ENCODE measurements around the gene HSD11B1. TPM values are rescaled to one million over a fixed set of nuclear protein-coding genes. Genes with fewer than 3 reads are reported as not detected.

Gene HSD11B1
- 0.36 TPM for total RNA-seq

- ATAC-seq = no peak
Measured at GRCh38 chr1:209704584-209704983, at the start of gene HSD11B1. HSD11B1 (plus strand) TSS chr1:209704846; CDS start chr1:209704943, 97 bp downstream.

DNA sequence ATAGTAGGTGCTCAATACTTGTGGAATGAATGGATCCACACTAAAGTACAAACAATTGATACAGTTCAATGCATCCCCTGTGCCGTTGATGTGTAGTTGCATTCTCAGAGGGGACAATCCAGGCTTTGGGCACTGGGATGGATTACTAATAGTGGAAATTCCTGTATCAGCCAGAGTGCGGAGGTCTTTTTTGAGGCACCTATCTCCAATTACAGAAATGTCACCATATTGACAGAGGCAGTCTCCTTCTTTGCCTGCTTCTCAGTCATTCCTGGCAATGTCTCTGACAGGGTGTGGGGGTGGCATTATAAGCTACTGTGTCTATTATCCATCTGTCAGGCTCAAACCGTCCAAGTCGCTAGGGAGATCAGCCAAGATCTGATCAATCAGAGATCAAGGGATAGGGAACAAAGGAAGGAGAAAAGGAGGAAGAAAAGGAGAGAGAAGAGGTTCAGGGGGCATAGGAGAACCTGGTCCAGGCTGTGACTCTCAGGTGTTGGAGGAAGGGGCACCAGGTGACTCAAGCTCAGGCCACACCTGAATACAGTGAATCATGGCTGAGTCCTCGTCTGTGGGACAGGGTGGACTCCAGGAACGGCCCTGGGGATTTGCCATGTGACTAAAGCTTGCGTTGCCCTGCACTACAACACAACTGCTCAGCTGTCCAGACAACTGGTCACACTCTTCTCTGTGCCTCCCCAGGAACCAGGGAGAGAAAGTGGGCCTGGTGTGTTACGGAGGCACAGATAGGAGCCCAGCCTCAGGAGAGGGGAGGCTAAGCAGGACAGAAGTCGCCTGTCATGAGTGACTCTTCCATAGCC is 49.0 kb upstream of the HSD11B1 start:
- peak; percentile 64 for ATAC-seq

DNA sequence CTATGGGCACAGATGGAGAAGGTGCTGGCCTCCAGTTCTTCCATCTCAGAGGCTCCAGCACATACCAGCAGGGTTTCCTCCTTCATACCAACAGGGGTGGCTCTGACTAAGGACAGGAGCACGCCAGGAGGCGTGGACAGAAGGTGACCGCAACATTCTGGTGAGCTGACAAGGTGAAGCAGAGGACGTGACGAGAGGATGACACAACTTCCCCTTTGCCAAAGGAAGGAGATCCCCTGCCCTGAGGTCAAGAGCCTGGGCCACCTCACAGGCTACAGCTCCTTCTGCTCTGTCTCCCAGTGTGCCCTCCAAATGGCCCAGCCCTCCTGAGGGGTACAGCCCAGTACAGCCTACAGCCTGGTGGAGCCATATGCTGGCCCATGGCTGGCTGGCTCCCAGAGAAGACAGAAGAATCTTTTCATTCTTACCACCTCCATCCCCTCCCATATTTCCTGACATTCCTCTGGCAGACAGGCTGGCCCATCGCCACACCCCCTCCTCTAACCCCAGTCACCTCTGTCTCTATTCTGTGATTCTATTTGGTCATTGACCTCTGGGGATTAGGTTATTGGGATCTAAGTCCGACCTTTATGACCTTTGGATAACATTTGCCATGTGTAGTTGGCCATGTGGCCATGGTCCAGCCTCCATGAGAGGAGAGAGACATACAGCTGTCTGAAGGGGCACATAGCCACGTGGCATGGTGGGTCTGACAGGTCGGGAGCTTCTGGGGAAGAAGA is 47.3 kb upstream of the HSD11B1 start:
- peak; percentile 31 for ATAC-seq

- no peak for ATAC-seq
Measured at GRCh38 chr1:209657918-209658317, 46.7 kb upstream of the HSD11B1 start.

DNA sequence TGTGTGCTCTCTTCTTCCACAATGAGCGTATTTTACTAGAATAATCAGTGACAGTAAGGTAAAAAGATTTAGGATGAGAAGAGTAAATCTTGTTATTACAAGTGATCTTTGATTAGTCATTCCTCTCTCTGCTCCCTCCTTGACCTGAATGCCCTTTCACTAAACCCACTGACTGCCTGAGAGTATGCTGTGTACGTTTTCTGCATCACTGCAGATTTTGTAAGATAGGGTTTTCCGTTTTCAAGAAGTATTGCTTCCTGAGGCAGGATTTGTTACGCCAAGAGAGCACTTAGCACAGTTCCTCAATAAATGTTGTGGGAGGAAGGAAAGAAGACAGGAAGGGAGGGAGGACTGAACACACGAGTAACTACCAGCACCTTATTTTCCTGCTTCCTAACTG is 44.7 kb upstream of the HSD11B1 start:
- ATAC-seq = no peak

DNA sequence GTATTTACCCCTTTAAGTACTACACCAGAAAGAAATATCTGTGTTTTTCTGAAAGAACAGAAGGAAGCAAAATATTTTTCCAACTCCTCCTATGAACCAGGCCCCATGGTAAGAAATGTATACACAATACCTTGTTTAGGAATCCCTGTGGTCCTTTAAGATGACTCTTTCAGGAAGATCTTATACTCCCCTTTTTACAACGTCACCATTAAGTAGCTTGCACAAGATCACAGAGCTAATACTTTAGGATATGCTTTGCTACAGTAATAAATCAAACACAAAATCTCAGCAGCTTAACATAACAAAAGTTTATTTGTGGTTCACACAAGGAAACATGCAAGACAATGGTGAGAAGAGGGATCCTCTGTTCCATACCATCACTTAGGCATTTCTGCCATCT is 43.6 kb upstream of the HSD11B1 start:
- peak; percentile 6 for ATAC-seq

DNA sequence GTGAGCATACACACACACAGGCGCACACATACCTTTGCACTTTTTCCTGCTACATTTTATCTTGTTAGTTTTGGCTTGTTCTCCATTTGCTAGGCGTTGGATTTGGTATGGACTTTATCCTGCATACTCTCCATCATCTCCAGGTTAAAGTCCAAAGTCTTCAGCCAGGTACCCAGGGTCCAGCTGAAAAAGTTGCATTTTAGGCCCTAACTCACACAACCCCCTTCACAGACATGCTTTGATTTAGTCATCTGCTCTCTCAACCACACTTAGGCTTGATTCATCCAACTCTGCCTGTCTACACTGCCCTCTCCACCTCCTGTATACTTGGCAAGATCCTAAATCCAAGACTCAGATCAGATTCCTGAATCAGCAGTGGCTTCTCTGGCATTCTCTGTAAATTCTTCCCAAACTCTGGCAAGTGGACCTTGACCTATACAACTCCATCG is 41.7 kb upstream of the HSD11B1 start:
- no peak for ATAC-seq

DNA sequence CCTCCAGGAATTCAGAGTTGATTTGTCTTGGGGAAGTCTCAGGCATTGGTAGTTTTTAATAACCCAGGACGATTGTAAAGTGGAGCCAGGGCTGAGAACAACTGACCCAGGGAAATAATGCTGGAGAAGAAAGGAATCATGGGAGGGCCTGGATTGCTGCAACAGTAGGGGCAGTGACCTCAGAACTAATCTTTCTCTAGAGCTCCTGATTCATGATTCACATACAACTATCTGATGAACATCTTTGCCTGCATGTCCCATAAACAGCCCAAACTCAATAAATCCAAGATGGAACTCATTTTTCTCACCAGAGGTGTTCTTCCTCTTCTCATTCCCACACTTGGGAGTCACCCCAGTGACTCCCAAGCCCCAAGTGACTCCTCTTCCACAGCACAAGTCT is 37.5 kb upstream of the HSD11B1 start:
- ATAC-seq = no peak

DNA sequence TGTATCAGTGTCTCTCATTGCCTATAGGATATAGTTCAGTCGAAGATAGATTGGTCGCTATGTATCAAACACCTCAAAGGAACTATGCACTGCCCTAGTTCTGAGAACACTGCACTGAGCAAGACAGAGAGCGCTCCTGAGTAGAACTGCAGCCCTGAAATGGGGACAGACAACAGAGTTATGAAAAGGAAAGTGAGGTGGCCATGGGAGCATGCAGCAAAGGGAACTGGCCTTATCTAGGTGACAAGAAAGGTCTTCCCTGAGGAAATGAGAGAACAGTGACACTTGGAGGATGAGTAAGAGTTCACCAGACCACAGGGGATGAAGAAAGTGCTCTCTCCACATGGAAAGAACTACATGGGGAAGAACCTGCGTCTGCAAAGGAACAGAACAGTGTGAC is 36.9 kb upstream of the HSD11B1 start:
- no peak for ATAC-seq

DNA sequence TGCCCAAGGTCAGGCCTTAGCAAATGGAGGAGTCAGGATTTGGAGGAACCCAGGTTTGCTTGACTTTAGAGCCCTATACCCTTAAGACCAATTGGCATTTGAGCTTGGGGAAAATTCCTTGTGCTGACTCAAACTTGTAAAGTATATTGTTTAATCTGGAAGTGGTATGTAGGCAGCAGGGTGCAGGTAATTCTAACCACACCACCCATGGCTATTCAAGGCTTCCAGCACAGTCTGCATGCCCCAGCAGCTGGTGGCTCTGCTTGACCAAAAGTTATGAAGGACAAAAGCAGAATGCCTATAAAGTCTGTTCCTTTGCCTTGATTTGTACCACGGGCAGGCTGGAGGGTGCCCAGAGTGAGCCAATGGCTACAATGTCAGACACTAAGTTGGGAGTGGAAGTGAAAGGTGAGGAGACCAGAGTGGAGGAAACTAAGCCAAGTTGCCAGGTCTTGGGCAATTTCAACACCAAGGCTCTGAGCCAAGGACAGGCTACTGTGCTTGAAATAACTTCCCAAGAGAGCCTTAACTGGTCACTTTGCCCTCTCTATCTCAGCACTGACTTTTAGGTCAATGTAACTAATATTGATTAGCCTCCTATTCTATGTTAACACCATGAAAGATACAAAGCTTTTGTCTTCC is 34.1 kb upstream of the HSD11B1 start:
- ATAC-seq = no peak

- peak; percentile 9 for ATAC-seq
Measured at GRCh38 chr1:209672705-209673630, 31.7 kb upstream of the HSD11B1 start.

GRCh38 chr1:209673631-209674417 is 30.8 kb upstream of the HSD11B1 start:
- no peak for ATAC-seq

DNA sequence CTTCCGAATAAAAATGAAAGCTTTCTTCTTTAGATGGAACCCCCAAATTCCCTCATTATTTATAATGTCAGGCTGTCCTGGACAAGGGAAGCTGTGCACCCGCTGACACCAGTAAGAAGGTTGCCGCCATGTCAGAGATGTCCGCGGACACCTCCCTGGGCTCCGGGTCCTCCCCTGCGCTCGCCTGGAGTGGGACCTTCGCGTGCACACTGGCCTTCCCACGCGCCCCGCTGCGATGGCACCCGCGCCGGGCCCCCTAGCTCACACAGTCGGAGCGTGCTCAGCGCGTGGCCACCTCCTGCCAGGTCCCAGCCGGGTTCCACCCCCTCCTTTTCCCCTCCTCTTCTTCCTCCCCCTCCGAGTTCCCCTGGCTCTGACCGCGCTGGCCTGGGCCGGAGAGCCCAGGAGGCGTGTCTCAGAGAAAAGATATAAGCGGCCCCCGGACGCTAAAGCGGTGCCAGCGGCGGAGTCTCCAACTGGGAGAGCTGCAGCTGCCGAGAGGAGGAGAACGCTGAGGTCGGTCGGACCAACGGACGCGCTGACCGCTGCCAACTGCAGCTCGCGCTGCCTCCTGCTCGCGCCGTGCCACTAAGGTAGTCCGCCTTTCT is 29.6 kb upstream of the HSD11B1 start, which contains the start of gene G0S2:
TSS of gene G0S2 (plus strand) at position 456 of the 608 bp plus-strand sequence. CDS start 273 bp downstream, outside the sequence.
- ATAC-seq = peak; percentile 51

- peak; percentile 34 for ATAC-seq
Measured at GRCh38 chr1:209675565-209676154, 29.0 kb upstream of the HSD11B1 start.

- no peak for ATAC-seq
Measured at GRCh38 chr1:209678981-209679539, 25.6 kb upstream of the HSD11B1 start.

GRCh38 chr1:209685821-209686220 is 18.8 kb upstream of the HSD11B1 start:
- no peak for ATAC-seq

- ATAC-seq = no peak
Measured at GRCh38 chr1:209686322-209686721, 18.3 kb upstream of the HSD11B1 start.

- ATAC-seq = no peak
Measured at GRCh38 chr1:209688746-209689234, 15.9 kb upstream of the HSD11B1 start.

- peak; percentile 78 for ATAC-seq
Measured at GRCh38 chr1:209689477-209689876, 15.2 kb upstream of the HSD11B1 start.

DNA sequence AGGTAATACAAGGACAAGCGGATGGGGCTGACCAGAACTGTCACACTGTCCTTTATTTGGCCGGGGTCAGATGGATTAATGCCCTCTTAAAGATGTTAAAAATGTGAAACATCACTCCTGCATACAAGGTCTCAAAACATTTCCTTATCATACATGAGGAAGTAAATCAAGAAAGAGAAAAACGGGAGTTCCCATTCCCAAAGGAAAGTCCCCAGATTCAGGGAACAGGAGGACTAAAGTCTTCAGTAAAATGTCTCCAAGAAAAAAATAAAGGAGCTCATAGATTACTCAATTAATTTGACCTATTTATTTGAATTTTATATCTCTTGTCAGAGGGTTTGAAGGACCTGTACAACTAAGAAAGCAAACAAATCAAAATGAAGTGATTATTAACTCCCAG is 13.4 kb upstream of the HSD11B1 start:
- no peak for ATAC-seq
